ENCODE data around the gene CD81. TPM values are rescaled to one million over a fixed set of nuclear protein-coding genes. Genes with fewer than 3 reads are reported as not detected.

The CD81 gene
- total and polyA plus RNA-seq, 7 donors, result 75.9 to 155 (median 112) TPM

GRCh38 chr11:2445746-2446551 is 68.8 kb downstream of the CD81 start:
- Histone ChIP-seq H3K27ac (no peak overlapping the region), H3K4me1 (no peaks in the 10 kb centered on the region), H3K36me3 (ENCODE audit: insufficient read depth in 1 of 2, low read depth in 1 of 2) (no peaks in the 10 kb centered on the region), H3K4me3 (peak overlapping the region; percentile 38), H3K27me3 (ENCODE audit: insufficient read depth in 3 of 3, low read length in 2 of 3) (peaks cover 0 to 72% (median 23%) of the 10 kb centered on the region in 3 donors), H3K9me3 (no peaks in the 10 kb centered on the region)
- TF ChIP-seq CTCF (IDR thresholded peaks at IDR 0.05), result no peak
- peak in 1 of 4 donors; percentile 21 for ATAC-seq
- peak in 1 of 2 donors; percentile 36 for DNase-seq
- 55 to 62% (median 60%) methylated on average over 22 to 23 of the region's 23 CpGs for WGBS, 3 donors
- intact Hi-C loops (cut with DNase I), result no loop called here

GRCh38 chr11:2446590-2447252 is 69.6 kb downstream of the CD81 start:
- 75 to 80% (median 76%) methylated on average over 14 to 15 of the region's 15 CpGs for WGBS, 3 donors
- H3K4me1 ChIP-seq, result no peaks in the 10 kb centered on the region
- peaks cover 0 to 78% (median 25%) of the 10 kb centered on the region in 3 donors for H3K27me3 ChIP-seq (ENCODE audit: insufficient read depth in 3 of 3, low read length in 2 of 3)
- DNase-seq (peak in 1 of 2 donors; percentile 56), ATAC-seq (no peak)
- no peak for TF ChIP-seq CTCF (IDR thresholded peaks at IDR 0.05)
- no peak overlapping the region for H3K27ac ChIP-seq
- no peaks in the 10 kb centered on the region for H3K36me3 ChIP-seq (ENCODE audit: insufficient read depth in 1 of 2, low read depth in 1 of 2)
- H3K4me3 ChIP-seq, result no peak overlapping the region
- no peaks in the 10 kb centered on the region for H3K9me3 ChIP-seq
- intact Hi-C loops (cut with DNase I), result no loop called here

Other genes with a start within 250 kb of the CD81 start
- 100 to 1,000 TPM in 3 of 4 donors, 10 to 100 TPM in 1; 60.2 to 471 (median 119) TPM for gene IGF2, start 237.9 kb upstream of the CD81 start, total RNA-seq
- 10 to 100 TPM in 2 of 3 donors, 1 to 10 TPM in 1; 5.9 to 38.4 (median 14.6) TPM for gene IGF2, start 237.9 kb upstream of the CD81 start, polyA plus RNA-seq
- gene INS, start 216.1 kb upstream of the CD81 start, total RNA-seq, result not detected
- gene INS, start 216.1 kb upstream of the CD81 start, polyA plus RNA-seq, result 1 to 10 TPM in 1 of 3 donors, under 1 TPM in 1, not detected in 1; 0.65 to 2.8 TPM
- under 1 TPM in 1 of 4 donors, not detected in 3; 0.34 TPM for gene TH, start 205.5 kb upstream of the CD81 start, total RNA-seq
- under 1 TPM in 1 of 3 donors, not detected in 2; 0.16 TPM for gene TH, start 205.5 kb upstream of the CD81 start, polyA plus RNA-seq
- gene ASCL2, start 106.7 kb upstream of the CD81 start, total RNA-seq, result not detected
- gene ASCL2, start 106.7 kb upstream of the CD81 start, polyA plus RNA-seq, result under 1 TPM in 2 of 3 donors, not detected in 1; 0.03 to 0.08 TPM
- under 1 TPM in 3 of 4 donors, not detected in 1; 0.21 to 0.40 (median 0.22) TPM for gene C11orf21, start 75.4 kb upstream of the CD81 start, total RNA-seq
- under 1 TPM; 0.04 to 0.18 (median 0.12) TPM for gene C11orf21, start 75.4 kb upstream of the CD81 start, polyA plus RNA-seq
- gene TSPAN32, start 75.3 kb upstream of the CD81 start, total RNA-seq, result under 1 TPM in 3 of 4 donors, not detected in 1; 0.13 to 0.56 (median 0.54) TPM
- under 1 TPM; 0.04 to 0.29 (median 0.04) TPM for gene TSPAN32, start 75.3 kb upstream of the CD81 start, polyA plus RNA-seq
- 10 to 100 TPM; 43.4 to 65.5 (median 51.7) TPM for gene TSSC4, start 23.4 kb downstream of the CD81 start, total RNA-seq
- 100 to 1,000 TPM in 2 of 3 donors, 10 to 100 TPM in 1; 76.6 to 114 (median 107) TPM for gene TSSC4, start 23.4 kb downstream of the CD81 start, polyA plus RNA-seq
- gene TRPM5, start 67.2 kb downstream of the CD81 start, total RNA-seq, result not detected
- not detected for gene TRPM5, start 67.2 kb downstream of the CD81 start, polyA plus RNA-seq
- gene KCNQ1, start 67.7 kb downstream of the CD81 start, total RNA-seq, result 1 to 10 TPM; 1.1 to 3.1 (median 1.8) TPM
- under 1 TPM; 0.48 to 0.98 (median 0.52) TPM for gene KCNQ1, start 67.7 kb downstream of the CD81 start, polyA plus RNA-seq